IMR-90 (cell line): ENCODE measurements around the gene TXK. TPM values are rescaled to one million over a fixed set of nuclear protein-coding genes. Genes with fewer than 3 reads are reported as not detected.

ENCODE experiments used
- ATAC-seq: fragments of 200-7000 bp; cut with Tn5 transposase; 2 replicates; pipeline ENCODE4 v1.9.1; 2020; ENCODE audit warnings: low read depth, mild to moderate bottlenecking, moderate library complexity
- BruUV-seq: library from RNA; stranded (reverse); fragments of 400-500 nt; replicated peaks from 2 replicates; lab custom pipeline; 2021; lab: Mats Ljungman, UMichigan
- CTCF ChIA-PET: fragments of 300-600 bp; formaldehyde crosslinking; extraction: SDS; loops from one replicate; lab custom pipeline; 2021; ENCODE audit warnings: antibody characterized with exemption; lab: Yijun Ruan, JAX
- POLR2A ChIA-PET: fragments of 300-600 bp; sonication (Branson Sonifier 250); formaldehyde crosslinking; loops from one replicate; lab custom pipeline; 2022; ENCODE audit warnings: antibody characterized with exemption; ENCODE audit not compliant: unreplicated experiment; lab: Charles Lee
- DNase-seq: peaks from one replicate; pipeline ENCODE4 v3.0.0; 2013
- H2AFZ ChIP-seq: replicated peaks from 2 replicates; pipeline ENCODE3; 2013; ENCODE audit warnings: low read length, mild to moderate bottlenecking; ENCODE audit not compliant: poor library complexity
- H2AK5ac ChIP-seq: 2 replicates; pipeline ENCODE4 v1.6.1; 2013; ENCODE audit warnings: low read depth, low read length, inconsistent platforms
- H2AK9ac ChIP-seq: replicated peaks from 2 replicates; pipeline ENCODE3; 2013; ENCODE audit warnings: mild to moderate bottlenecking, low read depth, low read length, moderate library complexity; ENCODE audit not compliant: poor library complexity
- H2BK120ac ChIP-seq: 2 replicates; pipeline ENCODE4 v1.6.1; 2013; ENCODE audit warnings: low read depth, low read length, inconsistent platforms
- H2BK15ac ChIP-seq: 3 replicates; pipeline ENCODE4 v1.6.1; 2013; ENCODE audit warnings: low read depth, low read length, inconsistent platforms
- H2BK20ac ChIP-seq: 2 replicates; pipeline ENCODE4 v1.6.1; 2013; ENCODE audit warnings: low read depth, mild to moderate bottlenecking, inconsistent platforms, low read length, moderate library complexity
- H2BK5ac ChIP-seq: 2 replicates; pipeline ENCODE4 v1.6.1; 2013; ENCODE audit warnings: mild to moderate bottlenecking, low read depth, low read length, inconsistent platforms; ENCODE audit not compliant: poor library complexity, severe bottlenecking
- H3K14ac ChIP-seq: replicated peaks from 2 replicates; pipeline ENCODE4 v1.6.1; 2013; ENCODE audit warnings: low read depth, low read length, inconsistent platforms
- H3K18ac ChIP-seq: 2 replicates; pipeline ENCODE4 v1.6.1; 2013; ENCODE audit warnings: low read depth, low read length, control low read depth
- H3K23ac ChIP-seq: 2 replicates; pipeline ENCODE4 v1.6.1; 2013; ENCODE audit warnings: low read depth, low read length, inconsistent platforms
- H3K27ac ChIP-seq: 2 replicates; pipeline ENCODE4 v1.5.1; 2013; ENCODE audit warnings: mild to moderate bottlenecking, control low read depth, low read length; ENCODE audit not compliant: insufficient read depth
- H3K27me3 ChIP-seq: 2 replicates; pipeline ENCODE4 v1.6.1; 2013; ENCODE audit warnings: low read length; ENCODE audit not compliant: control insufficient read depth, insufficient read depth
- H3K36me3 ChIP-seq: 2 replicates; pipeline ENCODE4 v1.6.1; 2013; ENCODE audit warnings: low read length, mixed read lengths; ENCODE audit not compliant: control insufficient read depth, insufficient read depth
- H3K4ac ChIP-seq: 2 replicates; pipeline ENCODE4 v1.6.1; 2013; ENCODE audit warnings: low read depth, low read length, inconsistent platforms
- H3K4me1 ChIP-seq: 2 replicates; pipeline ENCODE4 v1.6.1; 2013; ENCODE audit warnings: low read length, mixed read lengths; ENCODE audit not compliant: control insufficient read depth, insufficient read depth
- H3K4me2 ChIP-seq: 2 replicates; pipeline ENCODE4 v1.6.1; 2013; ENCODE audit warnings: low read depth, mild to moderate bottlenecking, control low read depth, low read length, moderate library complexity
- H3K4me3 ChIP-seq: 2 replicates; pipeline ENCODE4 v1.5.1; 2013; ENCODE audit warnings: low read depth, mild to moderate bottlenecking, control low read depth, low read length, moderate library complexity; ENCODE audit not compliant: insufficient read depth
- H3K56ac ChIP-seq: 2 replicates; pipeline ENCODE4 v1.6.1; 2013; ENCODE audit warnings: low read length, inconsistent platforms; ENCODE audit not compliant: insufficient read depth; ENCODE audit errors: extremely low read depth
- H3K79me1 ChIP-seq, 2 experiments: 2 replicates each; pipeline ENCODE4 v1.6.1; 2013; ENCODE audit warnings: low read length in 2 of 2, inconsistent platforms in 1 of 2, low read depth in 1 of 2
- H3K9ac ChIP-seq: 2 replicates; pipeline ENCODE4 v1.6.1; 2013; ENCODE audit warnings: low read depth, low read length, control low read depth
- H3K9me1 ChIP-seq: 2 replicates; pipeline ENCODE4 v1.6.1; 2013; ENCODE audit warnings: low read length, inconsistent platforms; ENCODE audit not compliant: insufficient read depth
- H3K9me3 ChIP-seq: 2 replicates; pipeline ENCODE4 v1.6.1; 2013; ENCODE audit warnings: low read length; ENCODE audit not compliant: control insufficient read depth, insufficient read depth
- H4K20me1 ChIP-seq: 2 replicates; pipeline ENCODE4 v1.6.1; 2013; ENCODE audit warnings: low read length, inconsistent platforms; ENCODE audit not compliant: insufficient read depth
- H4K5ac ChIP-seq: 2 replicates; pipeline ENCODE4 v1.6.1; 2013; ENCODE audit warnings: mild to moderate bottlenecking, low read depth, low read length, control low read depth
- H4K8ac ChIP-seq, 2 experiments: 2 replicates each; pipeline ENCODE4 v1.6.1; 2013; ENCODE audit warnings: low read depth in 2 of 2, low read length in 2 of 2, control low read depth in 1 of 2, inconsistent platforms in 1 of 2
- H4K91ac ChIP-seq: 2 replicates; pipeline ENCODE4 v1.6.1; 2013; ENCODE audit warnings: low read depth, low read length, inconsistent platforms; ENCODE audit not compliant: insufficient read depth
- BHLHE40 ChIP-seq: fragments of 150-350 bp; IDR thresholded peaks from 2 replicates; pipeline ENCODE4 v1.6.1; 2016; ENCODE audit warnings: mild to moderate bottlenecking, low read depth, low read length
- CEBPB ChIP-seq: IDR thresholded peaks from 2 replicates; pipeline ENCODE4 v1.6.1; 2012; ENCODE audit warnings: low read depth, low read length, improper control_type of control experiment
- CHD1 ChIP-seq: IDR thresholded peaks from 2 replicates; pipeline ENCODE4 v1.6.1; 2012; ENCODE audit warnings: low read depth, low read length, improper control_type of control experiment
- CTCF ChIP-seq: conservative IDR thresholded peaks from 2 replicates; pipeline ENCODE4 v1.5.1; 2012; ENCODE audit warnings: mild to moderate bottlenecking, low read depth, low read length, improper control_type of control experiment
- FOS ChIP-seq: fragments of 150-350 bp; IDR thresholded peaks from 2 replicates; pipeline ENCODE4 v1.6.1; 2016; ENCODE audit warnings: low read depth, low read length
- MAFK ChIP-seq: IDR thresholded peaks from 2 replicates; pipeline ENCODE4 v1.6.1; 2012; ENCODE audit warnings: low read depth, low read length, improper control_type of control experiment
- MAZ ChIP-seq: IDR thresholded peaks from 2 replicates; pipeline ENCODE4 v1.6.1; 2012; ENCODE audit warnings: low read depth, mild to moderate bottlenecking, low read length, improper control_type of control experiment, moderate library complexity, borderline replicate concordance
- MXI1 ChIP-seq: IDR thresholded peaks from 2 replicates; pipeline ENCODE4 v1.6.1; 2012; ENCODE audit warnings: low read depth, mild to moderate bottlenecking, low read length, moderate library complexity, borderline replicate concordance
- NFE2L2 ChIP-seq: fragments of 150-350 bp; IDR thresholded peaks from 2 replicates; pipeline ENCODE4 v1.6.1; 2016; ENCODE audit warnings: low read depth, mild to moderate bottlenecking, low read length
- RAD21 ChIP-seq: IDR thresholded peaks from 2 replicates; pipeline ENCODE4 v1.6.1; 2012; ENCODE audit warnings: low read length, improper control_type of control experiment
- RCOR1 ChIP-seq: IDR thresholded peaks from 2 replicates; pipeline ENCODE4 v1.6.1; 2012; ENCODE audit warnings: mild to moderate bottlenecking, low read length, improper control_type of control experiment; ENCODE audit not compliant: insufficient replicate concordance
- RFX5 ChIP-seq: IDR thresholded peaks from 2 replicates; pipeline ENCODE4 v1.8.0; 2012; ENCODE audit warnings: low read depth, mild to moderate bottlenecking, low read length, moderate library complexity
- SMC3 ChIP-seq: fragments of 150-350 bp; IDR thresholded peaks from 2 replicates; pipeline ENCODE4 v1.6.1; 2016; ENCODE audit warnings: low read depth, mild to moderate bottlenecking, antibody characterized with exemption, low read length, moderate library complexity
- WGBS, 2 experiments: methylation state at CpG; one replicate each; pipeline versions ENCODE4 v1.1.5 to v1.1.7; 2013; ENCODE audit warnings: missing lambda C conversion rate in 2 of 2; ENCODE audit not compliant: insufficient read length in 1 of 2; ENCODE audit errors: extremely low coverage in 2 of 2; 5-methylcytosine and 5-hydroxymethylcytosine counted together
- dilution Hi-C: fragments of 300-500 bp; cut with HindIII; formaldehyde crosslinking; loops from one replicate; pipeline ENCODE4 v1.14.3; 2018; ENCODE audit warnings: low sequenced_read_pairs; ENCODE audit not compliant: unreplicated experiment
- in situ Hi-C: fragments of 300-500 bp; cut with MboI; formaldehyde crosslinking; loops from 3 replicates; pipeline ENCODE4 v1.14.3; 2019; ENCODE audit warnings: low sequenced_read_pairs, inconsistent platforms, mixed read lengths
- intact Hi-C: fragments of 100-400 bp; cut with micrococcal nuclease; formaldehyde crosslinking; loops from 2 replicates; pipeline ENCODE4 v1.10.0; 2022
- polyA plus RNA-seq, 3 experiments: library from polyadenylated mRNA; depleted of rRNA; stranded (reverse); fragments of >200 nt; gene quantifications; 2 replicates each; pipeline ENCODE4 v1.2.3, GENCODE V29; 2012; ENCODE audit warnings: low replicate concordance in 1 of 3
- total RNA-seq: library from RNA; depleted of rRNA; stranded (reverse); fragments of >200 nt; gene quantifications from 2 replicates; pipeline ENCODE4 v1.2.3, GENCODE V29; 2012
- TF ChIP-seq, protein P1 (sequence below): fragments of 150-350 bp; IDR thresholded peaks from 2 replicates; pipeline ENCODE4 v1.6.1; 2017; ENCODE audit warnings: mild to moderate bottlenecking, antibody characterized with exemption, low read length, low read depth
- TF ChIP-seq, protein P2 (sequence below): fragments of 150-350 bp; IDR thresholded peaks from 2 replicates; pipeline ENCODE4 v1.6.1; 2016; ENCODE audit warnings: low read depth, mild to moderate bottlenecking, low read length, moderate library complexity, borderline replicate concordance

Gene TXK
- total and polyA plus RNA-seq, 2 of the 4 experiments (the other 2 are of a cell fraction), result not detected

DNA sequence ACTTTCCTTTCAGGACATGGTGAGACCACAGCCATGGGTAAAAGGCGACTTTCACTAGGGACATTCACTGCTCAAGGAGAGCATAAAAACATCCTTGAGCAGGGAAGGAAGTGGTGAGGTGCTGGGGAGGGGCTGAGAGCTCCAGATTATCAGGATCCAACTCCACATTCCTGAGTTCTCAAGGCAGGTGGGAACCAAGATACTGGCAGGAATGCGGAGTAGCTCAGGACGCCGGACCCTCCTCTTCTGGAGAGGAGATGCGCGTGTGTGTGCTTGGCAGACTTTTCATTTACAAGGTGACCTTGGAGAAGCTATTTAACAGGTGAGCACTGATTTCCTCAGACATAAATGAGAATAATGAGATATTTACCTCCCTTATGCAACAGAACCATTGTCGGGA, 41.3 kb upstream of the TXK start:
- peaks cover 7% of the 10 kb centered on the region; the same call in 1 of the 2 replicates for H3K9me1 ChIP-seq
- POLR2A ChIA-PET, result no interaction called here
- peak overlapping the region; percentile 53; the same call in 1 of the 2 replicates for H4K91ac ChIP-seq
- no peaks in the 10 kb centered on the region for H4K20me1 ChIP-seq
- no TSS peak for BruUV-seq
- intact Hi-C loops (no loop called here), dilution Hi-C loops (no loop called here), in situ Hi-C loops (no loop called here)
- DNase-seq, result no peak
- H3K27me3 ChIP-seq, result no peaks in the 10 kb centered on the region
- no peak overlapping the region for H4K8ac ChIP-seq
- no peak overlapping the region for H3K4me2 ChIP-seq
- ATAC-seq, result no peak
- no peak overlapping the region for H3K23ac ChIP-seq
- peaks cover 2% of the 10 kb centered on the region; the same call in 1 of the 2 replicates for H3K9me3 ChIP-seq
- no peak overlapping the region for H3K14ac ChIP-seq
- no peaks in the 10 kb centered on the region for H3K79me1 ChIP-seq
- H2BK120ac ChIP-seq, result peak overlapping the region; percentile 53
- no peak overlapping the region for H4K5ac ChIP-seq
- H2BK15ac ChIP-seq, result peak overlapping the region; percentile 83; the same call in 1 of the 3 replicates
- CTCF ChIA-PET, result no interaction called here
- H3K4ac ChIP-seq, result peak overlapping the region; percentile 58
- no peak overlapping the region for H3K18ac ChIP-seq
- H2AFZ ChIP-seq, result peak overlapping the region; percentile 34
- TF ChIP-seq, protein P1, sequence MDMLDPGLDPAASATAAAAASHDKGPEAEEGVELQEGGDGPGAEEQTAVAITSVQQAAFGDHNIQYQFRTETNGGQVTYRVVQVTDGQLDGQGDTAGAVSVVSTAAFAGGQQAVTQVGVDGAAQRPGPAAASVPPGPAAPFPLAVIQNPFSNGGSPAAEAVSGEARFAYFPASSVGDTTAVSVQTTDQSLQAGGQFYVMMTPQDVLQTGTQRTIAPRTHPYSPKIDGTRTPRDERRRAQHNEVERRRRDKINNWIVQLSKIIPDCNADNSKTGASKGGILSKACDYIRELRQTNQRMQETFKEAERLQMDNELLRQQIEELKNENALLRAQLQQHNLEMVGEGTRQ, result no peak
- no peak for TF ChIP-seq CEBPB
- TF ChIP-seq CTCF, result no peak
- no peak for TF ChIP-seq RFX5
- TF ChIP-seq, protein P2, sequence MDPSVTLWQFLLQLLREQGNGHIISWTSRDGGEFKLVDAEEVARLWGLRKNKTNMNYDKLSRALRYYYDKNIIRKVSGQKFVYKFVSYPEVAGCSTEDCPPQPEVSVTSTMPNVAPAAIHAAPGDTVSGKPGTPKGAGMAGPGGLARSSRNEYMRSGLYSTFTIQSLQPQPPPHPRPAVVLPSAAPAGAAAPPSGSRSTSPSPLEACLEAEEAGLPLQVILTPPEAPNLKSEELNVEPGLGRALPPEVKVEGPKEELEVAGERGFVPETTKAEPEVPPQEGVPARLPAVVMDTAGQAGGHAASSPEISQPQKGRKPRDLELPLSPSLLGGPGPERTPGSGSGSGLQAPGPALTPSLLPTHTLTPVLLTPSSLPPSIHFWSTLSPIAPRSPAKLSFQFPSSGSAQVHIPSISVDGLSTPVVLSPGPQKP, result no peak
- no peak for TF ChIP-seq FOS
- no peak for TF ChIP-seq MAFK
- no peak for TF ChIP-seq MXI1
- no peak for TF ChIP-seq SMC3
- no peak for TF ChIP-seq RCOR1
- no peak for TF ChIP-seq MAZ
- no peak for TF ChIP-seq RAD21
- no peak for TF ChIP-seq NFE2L2
- no peak for TF ChIP-seq BHLHE40
- no peak for TF ChIP-seq CHD1
- peaks cover 10% of the 10 kb centered on the region for H3K4me1 ChIP-seq
- no peak overlapping the region for H3K4me3 ChIP-seq
- no CpG with 5 or more reads among the region's 7 CpGs for WGBS, 2 experiments
- no peak overlapping the region for H3K27ac ChIP-seq
- H2AK9ac ChIP-seq, result peak overlapping the region; percentile 34
- H2BK5ac ChIP-seq, result no peak overlapping the region
- H3K56ac ChIP-seq, result no peak overlapping the region
- H2AK5ac ChIP-seq, result peak overlapping the region; percentile 83; the same call in 1 of the 2 replicates
- H2BK20ac ChIP-seq, result 0 out of 2 replicates have a peak overlapping the region, but pooled peaks have one; percentile 58
- H3K36me3 ChIP-seq, result no peaks in the 10 kb centered on the region
- H3K9ac ChIP-seq, result no peak overlapping the region
